T follicular helper cell (primary cell): Measurements from ENCODE around the gene FAT2.
A peak's percentile ranks its signal among the peaks of the same experiment; 100 is the strongest.
"Not testable (repeated sequence)": the region's sequence is repeated elsewhere in the genome, so short reads cannot be mapped to it uniquely, and the experiment has no call there.

Source experiments
- DNase-seq: peaks from one replicate; pipeline ENCODE4 v3.0.0-alpha.2; 2020; ENCODE audit warnings: low read depth

FAT2 gene

GRCh38 chr5:151612689-151613427, 21.7 kb upstream of the FAT2 start:
- peak; percentile 28 for DNase-seq

GRCh38 chr5:151611127-151611775, 20.1 kb upstream of the FAT2 start:
- DNase-seq: no peak

GRCh38 chr5:151608522-151608921, 17.4 kb upstream of the FAT2 start:
- DNase-seq: no peak

GRCh38 chr5:151607304-151607703, 16.2 kb upstream of the FAT2 start:
- no peak for DNase-seq

DNA sequence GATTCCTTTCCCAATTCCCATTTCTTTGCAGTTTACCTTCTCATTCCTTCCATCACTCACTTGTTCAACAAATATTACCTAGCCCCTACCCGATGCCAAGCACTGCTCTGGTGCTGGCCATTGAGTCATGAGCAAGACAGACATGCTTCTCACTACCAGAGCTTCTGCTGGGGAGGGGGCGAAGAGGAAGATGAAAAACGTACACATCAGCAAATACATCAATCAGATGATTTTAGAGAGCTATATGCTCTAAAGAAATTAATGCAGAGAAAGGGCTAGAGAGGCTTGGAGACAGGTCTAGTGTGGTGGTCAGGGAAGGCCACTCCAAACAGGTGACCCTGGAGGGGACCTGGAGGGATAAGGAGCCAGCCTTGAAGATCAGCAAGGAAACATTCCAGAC, 14.4 kb upstream of the FAT2 start:
- no peak for DNase-seq

GRCh38 chr5:151602806-151603205, 11.7 kb upstream of the FAT2 start:
- no peak for DNase-seq

DNA sequence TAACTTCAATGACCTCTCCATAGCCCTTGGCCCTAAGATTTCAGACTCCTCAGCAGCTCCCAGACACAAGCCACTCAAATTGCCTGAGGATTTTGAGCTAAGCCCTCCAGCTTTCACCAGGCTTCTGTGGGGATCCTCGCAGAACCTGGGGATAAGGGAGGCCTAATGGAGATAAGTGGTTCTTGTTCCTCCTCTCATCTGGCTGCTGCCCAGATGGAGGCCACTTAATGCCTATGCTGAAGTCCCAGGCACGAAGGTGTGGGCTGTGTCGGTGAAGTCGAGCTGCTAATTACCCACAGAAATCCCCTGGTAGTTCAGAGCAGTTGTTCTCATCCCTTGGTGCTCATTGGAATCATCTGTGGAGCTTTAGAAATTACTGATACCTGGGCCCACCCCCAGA, 10.3 kb upstream of the FAT2 start:
- no peak for DNase-seq

- DNase-seq: no peak
These were observed 9.0 kb upstream of the FAT2 start for GRCh38 chr5:151600069-151600665.

DNA sequence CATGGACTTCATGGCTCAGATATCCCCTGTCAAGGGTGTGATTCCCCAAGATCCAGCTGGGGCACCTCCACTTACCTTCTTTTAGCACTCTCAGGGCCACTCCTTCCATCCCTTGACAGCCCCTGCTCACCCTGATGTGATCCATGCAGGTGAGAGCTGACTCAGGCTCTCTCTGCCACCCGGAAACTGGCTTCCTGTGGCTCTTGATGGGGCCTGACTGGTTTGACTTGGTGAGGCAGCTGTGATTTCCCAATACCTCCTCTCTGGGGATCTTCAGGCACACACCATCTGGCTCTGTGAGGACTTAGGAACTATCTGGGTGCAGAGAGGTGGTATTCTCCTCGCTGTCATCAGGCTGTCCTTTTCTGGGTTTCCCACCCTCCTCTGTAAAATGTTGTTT, 7.9 kb upstream of the FAT2 start:
- DNase-seq: no peak

DNA sequence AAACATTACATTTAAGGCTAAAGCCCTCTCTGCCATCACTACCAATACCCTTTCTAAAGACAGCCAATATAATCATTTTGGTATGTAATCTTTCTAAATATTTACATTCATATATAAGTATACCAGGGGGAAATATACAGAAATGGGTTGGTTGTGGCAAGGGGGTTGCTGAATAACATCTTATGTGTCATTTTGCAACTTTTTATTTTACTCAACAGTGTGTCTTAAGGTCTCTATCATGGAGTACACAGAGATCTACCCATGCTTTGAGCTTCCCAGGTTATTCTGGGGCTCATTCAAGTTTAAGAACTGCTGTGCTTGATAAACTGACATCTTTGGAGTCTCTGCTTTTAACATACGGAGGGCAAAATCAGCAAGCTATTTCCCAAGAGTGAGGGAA, 7.4 kb upstream of the FAT2 start:
- DNase-seq: no peak

DNA sequence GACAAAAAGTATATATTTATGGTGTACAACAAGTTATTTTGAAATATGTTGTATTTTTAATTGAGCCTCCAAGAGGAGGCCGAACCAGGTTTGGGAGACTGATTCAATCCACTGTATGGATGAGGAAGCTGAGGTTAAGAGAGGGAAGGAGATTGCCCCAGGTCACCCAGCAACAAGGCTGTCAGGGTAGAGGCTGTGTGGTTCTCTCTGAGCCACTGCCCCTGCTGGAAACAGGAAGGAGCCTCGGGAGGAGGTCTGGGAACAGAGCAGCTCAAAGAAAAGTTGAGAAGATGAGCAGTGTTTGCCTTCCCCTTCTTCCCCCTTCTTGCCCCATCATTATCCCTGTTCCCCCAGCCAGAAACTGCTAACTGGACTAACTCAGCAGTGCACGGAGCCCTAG, 6.6 kb upstream of the FAT2 start:
- DNase-seq: no peak

- DNase-seq: no peak
These were observed 5.9 kb upstream of the FAT2 start for GRCh38 chr5:151596828-151597539.

DNA sequence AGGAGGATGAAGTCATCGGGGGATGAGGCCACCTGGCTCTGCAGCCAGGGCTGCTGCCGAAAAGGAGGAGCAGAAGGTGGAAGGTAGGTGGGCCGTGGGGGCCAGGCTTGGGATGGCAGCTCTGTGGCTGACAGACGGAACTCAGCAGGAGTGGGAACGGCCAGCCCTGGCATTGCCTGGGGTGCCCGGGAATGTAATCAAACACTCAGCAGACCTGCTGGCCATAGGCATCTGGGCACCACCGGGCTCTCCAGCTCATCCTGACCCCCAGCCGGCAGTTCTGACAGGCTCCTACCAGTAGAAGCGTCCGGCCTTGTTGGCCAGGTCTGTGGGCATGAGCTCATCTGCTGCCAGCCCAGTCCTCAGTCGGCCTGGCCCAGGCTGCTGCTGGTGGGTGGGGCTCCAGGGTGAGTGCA, 4.3 kb upstream of the FAT2 start:
- DNase-seq: no peak

DNA sequence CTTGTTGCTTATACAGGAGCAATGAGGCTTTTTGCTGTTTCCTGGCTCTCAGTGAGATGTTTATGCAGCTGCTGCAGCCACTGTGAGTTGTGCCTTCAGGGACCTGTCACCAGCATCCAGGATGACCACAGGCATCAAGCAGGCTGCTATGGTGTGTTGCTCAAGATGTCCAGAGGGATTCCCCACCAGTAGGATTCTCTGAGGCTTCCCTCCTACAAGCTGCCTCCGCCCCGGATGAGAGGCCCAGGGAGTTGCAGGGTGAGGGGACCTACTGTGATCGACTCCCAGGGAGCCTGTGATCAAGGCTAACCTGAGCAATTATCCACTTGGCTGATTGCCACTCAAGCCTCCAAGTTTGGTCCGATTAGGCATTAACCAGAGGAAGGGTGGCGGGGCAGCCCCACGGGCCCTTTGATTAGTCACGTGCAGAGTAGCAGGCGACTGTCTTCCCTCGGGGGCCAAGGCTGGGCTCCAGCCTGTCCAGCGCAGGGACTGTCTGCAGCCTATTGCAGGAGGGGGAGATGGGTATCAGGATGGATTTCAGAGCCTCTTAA, 1.8 kb upstream of the FAT2 start:
- DNase-seq: no peak

DNA sequence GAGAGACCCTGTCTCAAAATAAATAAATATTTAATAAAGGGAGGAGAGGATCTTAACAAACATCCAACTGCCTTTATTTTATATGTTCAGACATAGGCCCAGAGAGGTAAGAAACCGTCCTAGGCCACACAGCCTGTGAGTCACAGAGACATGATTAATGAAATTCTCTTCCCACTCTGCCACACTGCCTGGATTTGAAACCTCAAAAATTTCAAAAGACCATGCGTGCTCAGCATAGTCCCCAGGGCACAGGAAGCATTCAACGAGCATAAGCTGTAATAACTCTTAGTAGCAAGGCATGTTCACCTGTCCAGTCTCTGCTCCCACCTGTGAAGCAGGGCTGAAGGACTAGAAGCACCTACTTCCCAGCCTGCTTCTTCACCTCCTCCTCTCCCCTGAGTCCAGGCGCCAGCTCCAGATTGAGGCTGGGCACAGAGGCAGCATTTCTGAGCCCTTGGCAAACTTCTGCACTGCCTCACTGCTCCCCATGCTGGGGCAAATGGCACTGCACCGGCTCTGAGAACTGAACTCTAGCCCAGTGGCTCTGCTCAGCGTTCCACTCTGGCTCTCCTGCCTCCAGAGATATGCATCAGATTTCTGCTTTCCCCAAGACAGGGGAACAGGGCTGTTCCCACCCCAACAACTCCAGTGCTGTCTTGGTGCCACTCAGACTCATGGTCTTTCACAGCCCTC, 1.1 kb downstream of the FAT2 start:
- DNase-seq: no peak

DNA sequence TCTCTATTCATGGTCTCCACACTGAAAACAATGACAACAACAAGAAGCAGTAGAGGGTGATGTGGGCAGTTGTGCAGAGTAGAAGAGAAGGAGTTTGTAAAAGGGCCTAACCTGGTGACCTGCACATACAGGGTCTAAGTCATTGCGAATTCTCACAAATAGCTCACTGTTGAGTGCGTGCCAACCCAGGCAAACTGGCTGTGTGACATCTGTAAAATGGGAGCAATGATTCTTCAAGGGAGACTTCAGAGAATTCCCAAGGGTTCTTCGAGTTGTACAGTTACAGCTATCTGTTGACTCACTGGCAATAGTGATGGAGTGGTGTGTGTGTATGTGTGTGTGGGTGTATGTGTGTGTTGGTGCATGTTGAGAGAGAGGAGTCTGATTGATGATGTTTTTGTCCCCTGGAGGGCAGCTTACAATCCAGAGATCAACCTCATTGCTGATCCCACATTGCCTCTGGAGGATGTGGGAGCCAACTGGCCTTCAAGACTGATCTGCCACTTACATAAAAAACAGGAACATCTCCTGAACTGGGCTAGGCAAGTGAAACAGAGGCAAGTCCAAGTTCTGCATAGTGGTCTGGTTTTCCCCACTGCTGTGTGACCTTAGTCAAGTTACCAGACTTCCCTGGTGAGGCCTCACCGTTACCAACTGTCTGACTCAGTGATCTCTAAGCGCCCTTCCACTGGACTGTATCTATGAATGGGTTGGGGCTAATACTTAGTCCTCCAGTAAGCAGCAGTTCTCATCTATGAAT, 3.2 kb downstream of the FAT2 start:
- no peak for DNase-seq

GRCh38 chr5:151585970-151586369, 5.2 kb downstream of the FAT2 start:
- DNase-seq: no peak

DNA sequence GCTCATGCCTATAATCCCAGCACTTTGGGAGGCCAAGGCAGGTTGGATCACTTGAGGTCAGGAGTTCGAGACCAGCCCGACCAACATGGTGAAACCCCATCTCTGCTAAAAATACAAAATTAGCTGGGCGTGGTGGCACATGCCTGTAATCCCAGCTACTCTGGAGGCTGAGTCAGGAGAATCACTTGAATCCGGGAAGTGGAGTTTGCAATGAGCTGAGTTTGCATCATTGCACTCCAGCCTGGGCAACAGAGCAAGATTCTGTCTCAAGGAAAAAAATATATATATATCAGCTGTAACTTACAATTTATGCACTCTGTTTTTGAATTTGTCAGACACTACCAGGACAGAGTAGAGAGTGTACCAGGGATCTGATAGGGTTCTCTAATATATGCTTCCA, 5.8 kb downstream of the FAT2 start:
- DNase-seq: not testable (repeated sequence)

DNA sequence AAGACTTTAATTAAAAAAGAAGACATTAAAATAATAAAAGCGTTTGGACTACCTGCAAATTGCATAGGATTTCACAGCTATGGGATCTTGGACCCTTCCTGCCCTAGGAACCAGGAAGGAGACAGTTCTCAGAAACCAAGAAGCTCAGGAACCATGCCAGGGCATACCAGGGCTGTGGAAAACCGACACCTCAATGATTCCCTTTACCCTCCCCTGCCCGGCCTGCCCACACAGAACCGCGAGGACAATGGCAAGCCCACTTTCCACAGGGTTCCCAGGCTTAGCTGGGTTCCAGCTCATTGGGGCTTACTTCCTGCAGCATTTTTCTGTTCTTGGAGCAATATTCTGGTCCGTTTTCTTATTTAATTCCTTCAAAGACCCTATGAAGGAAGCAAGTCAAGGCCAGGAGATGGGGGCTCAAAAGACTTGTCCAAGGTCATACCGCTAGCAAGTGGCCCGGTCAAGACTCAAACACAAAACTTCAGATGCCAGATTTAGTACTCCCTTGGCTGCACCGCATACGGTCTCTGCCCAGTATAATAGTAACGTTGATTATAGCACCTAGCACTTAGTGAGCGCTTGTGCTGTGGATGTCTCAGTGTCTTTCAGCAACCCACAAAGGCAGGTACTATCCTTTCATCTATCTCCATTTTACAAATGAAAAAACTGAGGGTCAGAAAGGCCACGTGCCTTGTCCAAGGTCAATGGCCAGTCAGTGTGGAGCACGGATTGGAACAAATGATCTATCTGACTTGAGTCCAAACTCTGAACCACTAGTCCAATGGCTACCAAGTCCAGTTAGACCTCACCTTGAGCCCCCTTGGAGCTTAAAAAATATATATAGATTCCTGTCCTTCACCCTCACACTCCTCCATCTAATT, 6.8 kb downstream of the FAT2 start:
- DNase-seq: no peak
